COLO668 (cell line): ENCODE measurements around the gene CALR.
A peak's percentile ranks its signal among the peaks of the same experiment; 100 is the strongest.
"Not testable (repeated sequence)": the region's sequence is repeated elsewhere in the genome, so short reads cannot be mapped to it uniquely, and the experiment has no call there.

Experiments
- DNase-seq: peaks from one replicate; lab custom pipeline; 2025; ENCODE audit not compliant: unreplicated experiment; lab: John Stamatoyannopoulos, UW

Gene CALR

DNA sequence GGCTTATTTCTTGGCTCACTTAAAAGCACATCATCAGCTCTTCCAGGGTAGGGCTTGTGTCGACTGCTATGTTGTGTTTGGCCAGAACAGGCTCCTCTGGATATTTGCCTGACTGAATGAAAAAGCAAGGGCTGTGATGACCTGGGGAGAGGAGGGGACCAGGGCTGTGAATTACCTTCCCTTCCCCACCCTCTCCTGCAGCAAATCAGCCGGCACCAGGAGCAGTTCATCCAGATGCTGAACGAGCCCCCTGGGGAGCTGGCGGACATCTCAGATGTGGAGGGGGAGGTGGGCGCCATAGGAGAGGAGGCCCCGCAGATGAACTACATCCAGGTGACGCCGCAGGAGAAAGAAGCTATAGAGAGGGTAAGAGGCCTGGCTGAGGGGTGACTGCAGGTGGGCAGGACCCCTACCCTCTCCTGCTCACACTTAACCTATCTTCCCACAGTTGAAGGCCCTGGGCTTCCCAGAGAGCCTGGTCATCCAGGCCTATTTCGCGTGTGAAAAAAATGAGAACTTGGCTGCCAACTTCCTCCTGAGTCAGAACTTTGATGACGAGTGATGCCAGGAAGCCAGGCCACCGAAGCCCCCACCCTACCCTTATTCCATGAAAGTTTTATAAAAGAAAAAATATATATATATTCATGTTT, 14.2 kb downstream of the CALR start:
- DNase-seq, result no peak

DNA sequence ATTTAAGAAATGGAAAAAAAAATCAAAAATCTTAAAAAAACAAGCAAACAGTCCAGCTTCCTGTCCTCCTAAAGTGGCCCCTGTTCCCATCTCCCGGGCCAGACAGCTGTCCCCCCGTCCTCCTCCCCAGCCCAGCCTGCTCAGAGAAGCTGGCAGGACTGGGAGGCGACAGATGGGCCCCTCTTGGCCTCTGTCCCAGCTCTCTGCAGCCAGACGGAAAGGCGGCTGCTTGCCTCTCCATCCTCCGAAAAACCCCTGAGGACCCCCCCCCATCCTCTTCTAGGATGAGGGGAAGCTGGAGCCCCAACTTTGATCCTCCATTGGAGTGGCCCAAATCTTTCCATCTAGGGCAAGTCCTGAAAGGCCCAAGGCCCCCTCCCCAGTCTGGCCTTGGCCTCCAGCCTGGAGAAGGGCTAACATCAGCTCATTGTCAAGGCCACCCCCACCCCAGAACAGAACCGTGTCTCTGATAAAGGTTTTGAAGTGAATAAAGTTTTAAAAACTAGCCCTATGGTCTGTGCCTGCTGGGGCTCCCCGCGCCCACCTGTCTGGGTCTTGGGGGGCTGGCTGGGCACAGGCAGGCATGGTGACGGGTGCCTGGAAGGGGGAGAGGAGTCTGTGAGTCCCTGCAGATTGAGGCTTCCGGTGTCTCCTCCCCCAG, 14.9 kb downstream of the CALR start:
- DNase-seq, result no peak

DNA sequence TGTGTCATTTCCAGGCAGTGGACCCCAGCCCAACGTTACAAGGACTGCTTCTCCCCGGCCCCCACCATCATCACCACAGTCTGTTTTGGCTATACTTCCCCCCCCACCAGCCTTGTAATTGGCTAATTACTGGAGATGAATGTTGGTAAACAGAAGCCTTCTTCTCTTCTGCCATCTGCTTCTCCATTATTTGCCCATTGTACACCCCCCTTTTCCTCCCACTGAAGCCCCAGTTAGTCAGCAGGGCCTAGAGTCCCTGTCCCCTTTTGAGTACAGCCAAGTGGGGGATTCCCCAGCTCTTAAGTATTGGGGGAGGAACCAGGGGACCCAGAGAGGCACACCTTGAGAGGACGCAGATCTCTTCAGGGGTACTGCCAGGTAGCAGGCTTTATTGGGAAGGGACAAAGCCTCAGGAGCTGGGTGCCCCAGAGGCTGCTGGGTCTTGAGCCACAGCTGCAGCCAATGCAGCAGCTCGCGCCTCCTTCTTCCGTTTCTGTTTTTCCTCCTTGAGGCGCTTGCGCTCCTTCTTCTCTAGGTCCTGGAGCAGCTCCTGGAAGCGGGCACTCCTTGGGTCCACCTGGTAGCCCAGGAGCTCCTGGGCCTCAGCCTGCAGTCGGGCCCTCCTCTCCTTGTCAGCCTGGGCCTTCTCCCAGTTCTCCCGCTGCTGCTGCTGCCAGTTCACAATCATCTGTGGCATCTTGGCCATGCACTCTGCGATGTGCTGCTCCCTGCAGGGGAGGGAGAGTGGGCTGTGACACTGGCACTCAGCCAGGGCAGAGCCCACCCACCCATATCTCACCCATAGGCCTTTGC, 15.6 kb downstream of the CALR start:
- no peak for DNase-seq

DNA sequence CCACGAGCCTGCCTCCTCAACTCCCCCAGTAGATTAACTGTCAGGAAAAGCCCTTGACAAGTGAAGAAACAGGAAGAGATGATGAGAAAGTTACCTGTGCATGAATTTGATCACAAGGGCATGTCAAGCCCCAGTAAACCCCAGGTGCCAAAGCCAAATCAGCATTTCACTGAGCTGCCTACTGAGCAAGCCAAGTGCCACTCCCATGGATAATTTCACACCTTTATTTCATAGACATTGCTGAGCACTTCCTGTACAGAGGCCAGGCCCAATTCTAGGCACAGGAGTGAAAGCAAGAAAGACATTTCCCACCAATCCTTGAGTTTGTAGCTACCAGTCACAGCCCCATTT, 16.2 kb downstream of the CALR start:
- DNase-seq, result no peak

DNA sequence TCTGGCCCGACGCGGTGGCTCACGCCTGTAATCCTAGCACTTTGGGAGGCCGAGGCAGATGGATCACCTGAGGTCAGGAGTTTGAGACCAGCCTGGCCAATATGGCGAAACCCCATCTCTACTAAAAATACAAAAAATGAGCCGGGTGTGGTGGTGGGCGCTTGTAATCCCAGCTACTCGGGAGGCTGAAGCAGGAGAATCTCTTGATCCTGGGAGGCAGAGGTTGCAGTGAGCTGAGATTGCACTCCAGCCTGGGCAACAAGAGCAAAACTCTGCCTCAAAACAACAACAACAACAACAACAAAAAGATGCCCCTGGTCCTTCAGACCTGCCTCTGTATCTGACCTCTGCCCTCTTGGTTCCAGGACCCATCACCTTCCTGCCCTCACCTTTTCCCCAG, 17.2 kb downstream of the CALR start:
- DNase-seq, result not testable (repeated sequence)

DNA sequence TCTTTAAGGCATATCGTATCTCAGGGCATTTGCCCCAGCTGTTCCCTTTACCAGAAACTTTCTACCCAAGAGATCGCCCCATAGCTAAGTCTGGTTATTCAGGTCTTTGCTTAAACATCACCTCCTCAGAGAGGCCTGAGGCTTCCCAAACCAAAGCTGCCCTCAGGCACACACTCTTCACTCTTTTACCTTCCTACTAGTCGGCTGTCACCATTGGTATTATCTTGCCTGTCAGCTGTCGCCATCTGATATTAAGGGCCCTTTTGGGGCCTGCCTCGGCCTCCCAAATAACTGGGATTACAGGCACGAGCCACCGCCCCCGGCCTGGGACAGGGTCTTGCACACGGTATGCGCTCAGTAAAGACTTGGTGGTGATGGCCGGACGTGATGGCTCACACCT, 17.6 kb downstream of the CALR start:
- no peak for DNase-seq

DNA sequence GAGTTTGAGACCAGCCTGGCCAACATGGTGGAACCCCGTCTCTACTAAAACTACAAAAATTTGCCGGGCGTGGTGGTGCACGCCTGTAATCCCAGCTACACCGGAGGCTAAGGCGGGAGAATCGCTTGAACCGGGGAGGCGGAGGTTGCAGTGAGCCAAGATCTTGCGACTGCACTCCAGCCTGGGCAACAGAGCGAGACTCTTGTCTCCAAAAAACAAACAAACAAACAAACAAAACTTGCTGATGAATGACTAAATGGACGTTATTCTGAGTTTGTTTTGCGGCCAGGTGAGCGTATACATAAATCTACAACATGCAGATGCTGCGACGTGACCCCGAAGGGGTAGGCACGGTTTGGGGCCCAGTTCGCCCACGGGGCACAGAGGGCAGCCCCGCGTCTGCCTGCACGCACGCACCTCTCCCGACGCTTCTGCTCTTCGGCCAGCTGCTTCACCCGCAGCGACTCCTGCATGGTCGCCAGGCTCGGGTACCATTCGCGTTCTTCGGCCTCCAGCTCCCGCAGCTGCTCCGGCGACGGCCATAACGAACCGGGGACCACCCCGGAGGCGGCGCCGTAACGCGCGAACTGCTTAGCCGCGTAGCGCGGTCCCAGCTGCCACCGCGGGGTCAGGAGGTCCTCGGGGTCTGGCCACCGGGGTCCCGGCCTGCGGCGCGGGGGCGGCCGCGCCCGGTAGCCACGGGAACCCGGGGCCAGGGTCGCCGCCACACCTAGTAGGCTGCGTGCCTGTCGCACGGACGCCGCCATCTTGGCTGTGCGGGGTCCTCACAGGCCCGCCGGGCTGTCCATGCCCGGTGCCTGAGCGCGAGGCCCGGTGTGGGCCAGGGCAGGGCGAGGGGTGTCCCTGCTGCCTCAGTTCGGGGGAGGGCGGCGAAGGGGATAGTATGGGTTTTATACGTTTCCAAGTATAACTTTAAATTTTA, 18.3 kb downstream of the CALR start, which contains the start of gene GADD45GIP1:
TSS of gene GADD45GIP1 (minus strand) at position 778 of the 943 bp plus-strand sequence. CDS start at position 767, 11 bp downstream.
- DNase-seq, result peak; percentile 88

DNA sequence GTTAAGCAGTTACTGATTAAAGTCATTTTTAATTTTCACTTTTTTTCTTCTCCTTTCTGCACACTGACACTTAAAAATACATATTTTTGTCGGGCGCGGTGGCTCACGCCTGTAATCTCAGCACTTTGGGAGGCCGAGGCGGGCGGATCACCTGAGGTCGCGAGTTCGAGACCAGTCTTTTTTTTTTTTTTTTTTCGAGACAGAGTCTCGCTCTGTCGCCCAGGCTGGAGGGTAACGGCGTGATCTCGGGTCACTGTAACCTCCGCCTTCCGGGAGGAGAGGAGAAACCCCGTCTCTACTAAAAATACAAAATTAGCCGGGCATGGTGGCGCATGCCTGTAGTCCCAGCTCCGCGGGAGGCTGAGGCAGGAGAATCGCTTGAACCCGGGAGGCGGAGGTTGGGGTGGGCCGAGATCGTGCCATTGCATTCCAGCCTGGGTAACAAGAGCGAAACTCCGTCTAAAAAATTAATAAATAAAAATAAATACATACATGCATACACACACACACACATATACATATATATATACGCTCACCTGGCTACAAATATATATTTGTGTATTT, 19.1 kb downstream of the CALR start:
- DNase-seq, result not testable (repeated sequence)

DNA sequence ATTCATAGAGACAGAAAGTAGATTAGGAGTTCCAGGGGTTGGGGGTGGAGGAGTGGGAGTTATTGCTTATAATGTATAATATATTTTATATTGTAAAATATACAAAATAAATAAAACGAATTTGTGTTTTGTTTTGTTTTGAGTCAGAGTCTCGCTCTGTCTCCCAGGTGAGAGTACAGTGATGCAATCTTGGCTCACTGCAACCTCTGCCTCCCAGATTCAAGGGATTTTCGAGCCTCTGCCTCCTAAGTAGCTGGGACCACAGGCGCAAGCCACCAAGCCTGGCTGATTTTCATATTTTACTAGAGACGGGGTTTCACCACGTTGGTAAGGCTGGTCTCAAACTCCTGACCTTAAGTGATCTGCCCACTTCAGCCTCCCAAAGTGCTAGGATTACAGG, 21.1 kb downstream of the CALR start:
- DNase-seq, result no peak

DNA sequence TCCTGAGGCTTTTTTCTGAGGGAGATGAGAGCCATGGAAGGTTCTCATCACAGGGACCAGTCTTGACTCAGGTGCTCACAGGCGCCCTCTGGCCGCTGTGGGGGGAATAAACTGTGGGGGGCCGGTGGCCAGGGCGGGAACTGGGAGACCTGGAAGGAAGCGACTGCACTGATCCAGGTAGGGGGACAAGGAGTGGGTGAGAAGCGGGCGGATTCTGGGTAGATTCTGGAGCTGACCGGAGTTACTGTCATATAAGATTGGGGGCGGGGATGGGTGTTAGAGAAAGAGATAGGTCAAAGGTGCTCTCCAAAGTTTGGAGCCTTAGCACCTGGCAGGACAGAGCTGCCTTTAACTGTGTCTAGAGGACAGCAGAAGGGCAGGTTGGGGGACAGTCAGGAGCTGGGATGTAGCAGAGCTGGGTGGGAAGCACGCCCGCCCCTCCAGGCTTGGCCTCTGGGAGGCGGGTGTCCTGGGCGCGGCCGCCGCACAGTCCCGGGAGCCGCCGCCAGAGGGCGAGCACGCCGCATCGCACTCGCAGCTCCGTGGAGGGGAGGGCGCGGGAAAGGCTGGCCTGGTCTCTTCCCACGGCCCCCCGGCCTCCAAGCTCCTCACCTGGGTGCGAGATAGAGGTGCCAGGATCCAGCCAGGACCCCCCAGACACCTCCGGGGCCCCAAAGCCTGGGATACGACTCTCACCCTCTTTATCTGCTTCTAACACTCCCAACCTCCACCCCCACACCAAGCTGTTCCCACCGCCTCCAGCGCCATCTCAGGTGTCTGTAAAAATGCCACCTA, 26.8 kb downstream of the CALR start:
- peak; percentile 84 for DNase-seq

DNA sequence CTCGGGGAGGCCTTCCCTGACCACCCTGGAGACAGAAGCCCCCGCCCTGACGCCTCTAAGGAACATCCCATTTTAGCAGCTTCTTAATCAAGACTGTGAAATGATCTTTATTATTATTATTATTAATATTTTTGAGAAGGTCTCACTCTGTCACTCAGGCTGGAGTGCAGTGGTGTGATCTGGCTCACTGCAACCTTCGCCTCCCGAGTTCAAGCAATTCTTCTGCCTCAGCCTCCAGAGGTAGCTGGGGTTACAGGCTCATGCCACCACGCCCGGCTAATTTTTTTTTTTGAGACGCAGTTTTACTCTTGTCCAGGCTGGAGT, 27.4 kb downstream of the CALR start:
- DNase-seq, result no peak

DNA sequence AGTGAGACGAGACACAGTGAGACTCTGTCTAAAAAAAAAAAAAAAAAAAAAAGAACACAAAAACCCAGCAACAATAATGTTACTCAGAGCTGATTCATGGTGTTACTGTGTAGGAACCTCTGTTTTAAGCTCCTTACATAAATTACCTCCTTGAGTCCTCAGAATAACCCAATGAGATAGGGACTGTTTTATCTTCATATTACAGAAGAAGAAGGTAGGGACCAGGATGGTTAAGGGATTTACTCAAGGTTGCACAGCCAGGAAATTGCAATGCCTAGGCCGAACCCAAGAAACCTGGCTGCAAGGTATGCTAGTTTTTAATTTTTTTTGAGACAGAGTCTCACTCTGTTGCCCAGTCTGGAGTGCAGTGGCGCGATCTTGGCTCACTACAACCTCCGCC, 29.5 kb downstream of the CALR start:
- DNase-seq, result no peak

DNA sequence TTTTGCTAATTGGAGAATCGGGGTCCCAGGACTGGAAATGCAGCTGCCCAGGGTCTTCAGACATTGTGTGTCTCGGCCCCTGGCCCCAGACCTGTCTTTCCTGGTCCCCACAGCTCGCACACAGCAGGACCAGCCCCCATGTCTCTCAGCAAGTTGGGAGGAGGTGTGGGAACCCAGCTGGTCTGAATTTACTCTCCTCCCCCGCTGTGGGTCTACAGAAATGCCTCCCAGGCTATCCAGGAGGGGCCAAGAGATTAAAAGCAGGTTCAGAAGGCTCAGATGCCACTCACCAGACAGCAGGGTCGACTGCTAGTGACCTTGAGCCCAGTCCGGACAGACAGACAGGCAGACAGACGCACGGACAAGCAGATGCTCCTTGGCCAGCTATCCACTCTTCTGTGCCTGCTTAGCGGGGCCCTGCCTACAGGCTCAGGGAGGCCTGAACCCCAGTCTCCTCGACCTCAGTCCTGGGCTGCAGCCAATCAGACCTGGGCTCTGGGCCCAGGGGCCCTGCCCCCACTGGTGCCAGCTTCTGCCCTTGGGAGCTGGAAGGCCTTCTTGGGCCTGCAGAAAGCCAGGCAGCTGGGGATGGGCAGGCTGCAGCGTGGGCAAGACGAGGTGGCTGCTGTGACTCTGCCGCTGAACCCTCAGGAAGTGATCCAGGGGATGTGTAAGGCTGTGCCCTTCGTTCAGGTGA, 31.0 kb downstream of the CALR start, which contains the start of gene DAND5:
TSS of gene DAND5 (plus strand) at position 285 of the 697 bp plus-strand sequence. CDS start at position 370, 85 bp downstream.
- no peak for DNase-seq

DNA sequence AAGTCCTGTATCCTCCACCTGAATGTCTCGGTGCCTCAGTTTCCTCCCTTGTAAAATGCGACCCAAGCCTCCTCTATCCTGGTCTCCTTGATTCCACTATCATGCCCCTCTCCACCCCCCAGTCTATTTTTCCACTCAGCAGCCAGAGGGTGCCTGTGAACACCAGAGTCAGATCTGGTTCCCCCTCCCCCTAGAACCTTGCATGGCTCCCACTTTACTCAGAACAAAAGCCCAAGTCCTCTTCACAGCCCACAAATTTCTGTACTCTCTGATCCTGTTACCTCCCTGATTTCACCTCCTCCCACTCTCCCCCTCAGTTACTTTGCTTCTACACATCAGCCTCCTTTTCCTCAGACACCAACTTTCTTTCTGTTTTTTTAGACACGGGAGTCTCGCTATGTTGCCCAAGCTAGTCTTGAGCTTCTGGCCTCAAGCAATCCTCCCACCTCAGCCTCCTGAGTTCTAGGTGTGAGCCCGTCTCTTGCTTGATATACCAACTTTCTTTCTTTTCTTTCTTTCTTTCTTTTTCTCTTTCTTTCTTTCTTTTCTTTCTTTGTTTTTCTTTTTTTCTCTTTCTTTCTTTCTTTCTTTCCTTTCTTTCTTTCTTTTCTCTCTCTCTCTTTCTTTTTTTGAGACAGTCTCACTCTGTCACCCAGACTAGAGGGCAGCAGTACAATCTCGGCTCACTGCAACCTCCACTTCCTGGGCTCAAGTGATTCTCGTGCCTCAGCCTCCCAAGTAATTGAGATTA, 31.8 kb downstream of the CALR start:
- no peak for DNase-seq

DNA sequence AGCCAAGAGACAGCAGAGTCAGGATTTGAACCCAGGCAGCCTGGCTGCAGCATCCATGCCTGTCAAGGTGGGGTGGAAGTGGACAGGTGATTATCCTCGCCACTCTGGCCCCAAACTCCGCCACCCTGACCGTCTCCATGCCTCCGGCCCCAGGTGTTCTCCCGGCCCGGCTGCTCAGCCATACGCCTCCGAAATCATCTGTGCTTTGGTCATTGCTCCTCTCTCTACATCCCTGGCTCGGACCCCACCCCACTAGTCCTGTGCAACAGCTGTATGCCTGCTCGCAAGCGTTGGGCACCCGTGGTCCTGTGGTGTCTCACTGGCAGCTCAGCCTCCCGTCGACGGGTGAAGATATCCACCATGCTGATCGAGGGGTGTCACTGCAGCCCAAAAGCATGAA, 34.8 kb downstream of the CALR start:
- no peak for DNase-seq

DNA sequence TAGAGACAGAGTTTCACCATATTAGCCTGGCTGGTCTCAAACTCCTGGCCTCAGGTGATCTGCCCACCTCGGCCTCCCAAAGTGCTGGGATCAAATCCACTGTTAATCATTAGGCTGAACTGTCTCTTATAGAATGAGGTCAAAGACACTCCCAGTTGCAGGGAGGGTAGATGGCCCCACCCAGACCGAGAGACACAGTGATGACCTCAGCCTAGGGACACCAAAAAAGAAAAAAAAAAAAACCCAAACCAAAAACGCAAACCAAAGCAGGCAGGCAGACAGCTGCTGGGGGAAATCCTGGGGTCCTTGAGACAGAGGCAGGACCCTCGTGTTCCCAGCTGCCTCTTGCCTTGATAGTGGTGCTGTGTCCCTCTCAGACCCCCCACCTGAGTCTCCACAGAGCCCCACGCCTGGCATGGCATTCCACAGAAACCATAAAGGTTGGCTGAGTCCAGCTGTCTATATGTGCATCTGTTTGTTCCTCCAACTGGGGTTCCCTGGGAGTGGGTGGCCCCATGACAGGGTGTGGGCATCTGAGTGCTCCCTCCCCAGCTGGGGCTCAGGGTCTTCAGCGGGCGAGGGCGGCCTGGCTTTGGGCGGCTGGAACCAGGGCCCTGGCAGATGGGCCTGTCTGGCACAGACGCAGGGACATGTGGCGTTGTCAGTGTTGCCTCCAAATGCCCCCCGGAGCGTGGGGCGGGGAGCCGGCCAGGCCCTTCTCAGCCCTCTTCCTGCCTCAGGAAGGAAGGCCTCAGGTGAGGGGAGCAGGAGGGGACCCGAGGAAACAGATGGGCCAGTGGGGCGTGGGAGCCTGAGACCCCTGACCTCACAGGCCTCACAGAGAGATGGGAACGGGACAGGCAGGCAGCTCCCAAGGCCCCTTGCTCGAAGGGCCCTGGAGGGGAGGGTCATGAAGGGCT, 36.2 kb downstream of the CALR start:
- DNase-seq, result peak; percentile 20

DNA sequence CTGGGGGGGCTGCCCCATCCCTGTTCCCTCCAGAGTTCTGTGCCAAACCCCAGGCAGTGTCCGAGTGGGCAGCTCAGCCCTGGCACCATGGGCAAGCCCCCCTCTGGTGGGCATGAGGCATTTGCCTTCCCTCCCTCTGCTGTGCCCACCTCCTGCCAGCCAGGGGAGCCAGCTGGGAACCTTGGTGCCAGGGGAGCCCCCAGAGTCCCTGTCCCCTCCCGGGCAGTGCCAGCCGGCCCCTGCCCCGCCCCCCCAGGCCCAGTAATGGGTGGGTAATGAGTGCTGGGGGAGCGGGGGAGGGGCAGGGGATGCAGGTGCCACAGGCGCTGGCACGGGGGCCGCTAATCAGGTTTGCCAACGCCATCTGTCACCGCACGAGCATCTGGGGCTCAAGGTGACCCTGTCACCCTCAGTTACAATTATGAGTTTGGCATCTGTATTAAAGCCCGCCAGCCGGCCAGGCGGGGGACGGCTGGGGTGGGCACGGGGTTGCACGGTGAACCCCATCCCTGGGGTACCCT, 36.9 kb downstream of the CALR start:
- no peak for DNase-seq
